ENCODE data around the gene ABCB1. TPM values are rescaled to one million over a fixed set of nuclear protein-coding genes. Genes with fewer than 3 reads are reported as not detected.

The ABCB1 gene
- total and polyA plus RNA-seq, 2 of the 8 experiments (the other 6 are each of a cell fraction or from before 2014, with no cell fraction given) = 0.51 to 1.2 TPM

- Histone ChIP-seq H2BK5ac (ENCODE audit: low read depth, low read length) (no peak overlapping the region), H3K14ac (ENCODE audit: insufficient read length) (no peak overlapping the region), H3K9ac (replicated peaks in 1 of 4; ENCODE audit: extremely low read depth in 1 of 4, low read depth in 3 of 4, low read length in 3 of 4) (no peak overlapping the region), H3K23me2 (ENCODE audit: low read depth, low read length) (no peaks in the 10 kb centered on the region), H4K5ac (ENCODE audit: insufficient read length, low read depth, low read length) (no peak overlapping the region), H3K56ac (replicated peaks; ENCODE audit: insufficient read length, low read depth, low read length) (no peak overlapping the region), H2BK12ac (ENCODE audit: low read depth, low read length) (no peak overlapping the region), H3K4me3 (ENCODE audit: extremely low read depth in 1 of 4, insufficient read depth in 2 of 4, low read depth in 3 of 4, low read length in 4 of 4) (no peak overlapping the region), H2AFZ (ENCODE audit: low read length) (no peak overlapping the region), H2BK15ac (ENCODE audit: low read length) (no peak overlapping the region), H3K9me3 (ENCODE audit: insufficient read depth in 2 of 2, low read depth in 1 of 2, low read length in 1 of 2) (no peaks in the 10 kb centered on the region), H3K4me2 (ENCODE audit: insufficient read depth in 1 of 2, low read depth in 2 of 2, low read length in 2 of 2) (no peak overlapping the region), H3K79me2 (ENCODE audit: control insufficient read depth in 1 of 2, insufficient read depth in 2 of 2, low read length in 2 of 2) (no peaks in the 10 kb centered on the region), H4K91ac (replicated peaks; ENCODE audit: insufficient read length, low read length) (no peak overlapping the region), H3K23ac (ENCODE audit: insufficient read length) (no peak overlapping the region), H3K4me1 (replicated peaks in 1 of 4; ENCODE audit: control insufficient read depth in 3 of 4, insufficient read depth in 4 of 4, low read length in 3 of 4) (peaks cover 0 to 3% (median 0%) of the 10 kb centered on the region in 4 experiments; a peak in 1 of 7 replicates), H4K20me1 (replicated peaks in 1 of 2; ENCODE audit: control insufficient read depth in 1 of 2, insufficient read depth in 2 of 2, low read length in 2 of 2) (no peaks in the 10 kb centered on the region), H2AK5ac (ENCODE audit: low read depth, low read length) (no peak overlapping the region), H3K4ac (replicated peaks; ENCODE audit: insufficient read length, low read depth, low read length) (no peak overlapping the region), H2BK120ac (replicated peaks; ENCODE audit: low read depth, low read length) (no peak overlapping the region), H4K8ac (ENCODE audit: extremely low read depth, insufficient read depth, low read length) (no peak overlapping the region), H3K27ac (ENCODE audit: low read depth, low read length) (no peak overlapping the region), H3K18ac (ENCODE audit: extremely low read depth, low read length) (no peak overlapping the region), H3K27me3 (replicated peaks in 1 of 4; ENCODE audit: control insufficient read depth in 3 of 4, extremely low read depth in 1 of 4, insufficient read depth in 3 of 4, low read length in 3 of 4) (no peaks in the 10 kb centered on the region), H3K79me1 (ENCODE audit: low read depth, low read length) (no peaks in the 10 kb centered on the region), H3K36me3 (ENCODE audit: control insufficient read depth in 2 of 4, insufficient read depth in 4 of 4, low read length in 3 of 4) (no peaks in the 10 kb centered on the region), H2BK20ac (ENCODE audit: low read length) (no peak overlapping the region)
- POLR2A ChIA-PET (ENCODE audit: partially characterized antibody) = no interaction called here
- no peak for FAIRE-seq
- no peak for DNase-seq (ENCODE audit: low read depth in 1 of 2, low spot score in 2 of 2)
- 79% methylated on average over 1 of the region's 1 CpG; no CpG with 5 or more reads in 1 of the 2 experiments for WGBS, 2 experiments (ENCODE audit: extremely low coverage in 1 of 2, insufficient coverage in 1 of 2, insufficient read length in 1 of 2, insufficient replicate concordance in 2 of 2, low coverage in 1 of 2, low lambda C conversion rate in 2 of 2, missing lambda C conversion rate in 1 of 2)
- CTCF ChIA-PET (ENCODE audit: partially characterized antibody) = no interaction called here
- no peak for TF ChIP-seq RBBP5 (IDR thresholded peaks at IDR 0.05; ENCODE audit: borderline replicate concordance, low read depth, low read length)
- TF ChIP-seq NRF1 (IDR thresholded peaks at IDR 0.05; ENCODE audit: low read depth, low read length) = no peak
- no peak for TF ChIP-seq SP1 (IDR thresholded peaks at IDR 0.05; ENCODE audit: low read depth, low read length)
- TF ChIP-seq SUZ12 (IDR thresholded peaks at IDR 0.05; ENCODE audit: low read length) = no peak
- no peak for TF ChIP-seq TEAD4 (IDR thresholded peaks at IDR 0.05; ENCODE audit: low read depth, low read length)
- TF ChIP-seq CBX8 (IDR thresholded peaks at IDR 0.05; ENCODE audit: borderline replicate concordance, low read depth, low read length) = no peak
- TF ChIP-seq SP4 (IDR thresholded peaks at IDR 0.05; ENCODE audit: low read length) = no peak
- TF ChIP-seq E2F6 (IDR thresholded peaks at IDR 0.05) = no peak
- TF ChIP-seq CTCF (IDR thresholded peaks at IDR 0.05; ENCODE audit: control extremely low read depth in 1 of 3, insufficient read depth in 1 of 3, low read depth in 1 of 3, low read length in 3 of 3) = no peak
- no peak for TF ChIP-seq FOSL1 (IDR thresholded peaks at IDR 0.05; ENCODE audit: insufficient read depth, low read depth, low read length)
- TF ChIP-seq POLR2AphosphoS5 (IDR thresholded peaks at IDR 0.05; ENCODE audit: low read depth, low read length) = no peak
- no peak for TF ChIP-seq TAF1 (IDR thresholded peaks at IDR 0.05; ENCODE audit: low read depth, low read length)
Measured at GRCh38 chr7:87570178-87570577, 30.5 kb downstream of the ABCB1 start.
